GM19023 (cell line): ENCODE data around the gene CPT1A.

Experiments used
- ATAC-seq: cut with Tn5 transposase; IDR thresholded peaks from one replicate; pipeline ENCODE4 v1.9.1; 2021; ENCODE audit warnings: mild to moderate bottlenecking, moderate library complexity; ENCODE audit not compliant: unreplicated experiment

CPT1A gene

DNA sequence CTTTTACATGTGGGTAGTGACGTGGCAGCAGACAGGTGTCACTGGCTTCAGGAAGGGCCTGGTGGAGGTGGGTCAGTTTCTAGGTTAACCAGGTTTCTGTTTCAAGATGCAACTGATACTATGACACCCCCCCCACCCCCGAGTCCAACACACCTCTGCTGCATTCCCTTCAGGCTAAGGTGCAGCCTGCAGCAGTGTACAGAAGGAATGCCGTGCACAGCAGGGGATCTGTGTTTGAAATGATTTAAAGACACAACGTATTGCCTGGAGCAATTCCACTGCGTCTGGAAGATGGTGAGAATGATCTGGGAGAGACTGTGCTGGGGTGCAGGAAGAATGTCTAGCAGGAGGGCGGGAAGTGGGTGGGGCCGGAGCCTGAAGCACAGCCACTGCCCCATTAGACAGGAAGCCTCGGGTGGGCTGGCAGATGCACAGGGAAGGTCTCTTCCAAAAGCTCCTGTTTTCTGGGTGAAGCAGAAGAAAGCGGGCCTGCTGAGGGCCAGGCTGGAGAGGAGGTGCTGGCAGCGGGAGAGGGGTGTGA, 78.5 kb downstream of the CPT1A start:
- no peak for ATAC-seq

DNA sequence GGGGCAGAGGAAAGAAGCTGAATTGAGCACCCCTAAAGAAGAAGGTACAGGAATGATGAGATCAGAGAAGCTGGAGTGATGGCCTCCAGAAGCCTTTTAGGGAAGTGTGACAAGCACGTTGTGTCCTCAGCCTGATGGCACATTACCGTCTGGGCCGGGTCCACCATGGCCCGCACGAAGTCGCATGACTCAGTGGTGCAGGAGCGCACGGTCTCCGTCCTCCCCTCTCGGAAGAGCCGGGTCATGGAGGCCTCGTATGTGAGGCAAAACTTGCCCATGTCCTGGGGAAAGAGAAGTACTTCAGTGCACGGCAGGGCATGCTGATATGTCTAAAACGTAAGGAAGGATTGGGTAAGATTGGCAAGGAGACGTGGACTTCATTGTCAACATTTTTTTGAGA, 79.2 kb downstream of the CPT1A start:
- no peak for ATAC-seq

DNA sequence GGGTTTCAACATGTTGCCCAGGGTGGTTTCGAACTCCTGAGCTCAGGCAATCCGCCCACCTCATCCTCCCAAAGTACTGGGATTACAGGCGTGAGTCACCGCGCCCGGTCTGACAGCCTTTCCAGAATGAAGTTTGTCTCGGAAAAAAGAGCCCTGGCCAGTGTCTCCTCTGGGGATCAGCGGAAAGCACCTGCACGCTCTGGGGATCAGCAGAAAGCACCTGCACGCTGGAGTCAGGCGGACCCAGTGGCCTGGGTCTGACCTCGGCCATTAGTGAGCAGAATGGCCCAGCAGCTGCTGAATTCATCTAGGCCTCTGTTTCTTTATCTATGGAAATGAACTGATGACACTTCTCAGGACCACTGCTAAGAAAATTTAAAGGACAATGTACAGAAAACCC, 79.9 kb downstream of the CPT1A start:
- ATAC-seq: no peak

DNA sequence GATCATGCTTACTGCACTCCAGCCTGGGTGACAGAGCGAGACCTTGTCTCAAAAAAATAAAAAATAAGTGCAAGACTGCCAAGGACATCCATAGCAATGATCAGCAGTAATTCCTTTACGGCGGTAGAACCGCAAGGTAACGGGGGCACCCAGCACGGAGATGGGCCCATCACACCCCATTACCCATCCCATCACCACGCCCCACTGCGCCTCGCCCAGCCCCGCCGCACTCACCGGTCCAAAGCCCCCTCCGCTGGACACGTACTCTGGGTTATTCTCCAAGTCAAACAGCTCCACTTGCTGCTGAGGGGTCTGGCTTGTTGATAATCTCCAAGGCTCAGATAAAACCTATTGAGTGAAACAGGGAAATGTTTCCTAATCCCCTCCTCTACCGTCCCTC, 81.7 kb downstream of the CPT1A start:
- no peak for ATAC-seq

DNA sequence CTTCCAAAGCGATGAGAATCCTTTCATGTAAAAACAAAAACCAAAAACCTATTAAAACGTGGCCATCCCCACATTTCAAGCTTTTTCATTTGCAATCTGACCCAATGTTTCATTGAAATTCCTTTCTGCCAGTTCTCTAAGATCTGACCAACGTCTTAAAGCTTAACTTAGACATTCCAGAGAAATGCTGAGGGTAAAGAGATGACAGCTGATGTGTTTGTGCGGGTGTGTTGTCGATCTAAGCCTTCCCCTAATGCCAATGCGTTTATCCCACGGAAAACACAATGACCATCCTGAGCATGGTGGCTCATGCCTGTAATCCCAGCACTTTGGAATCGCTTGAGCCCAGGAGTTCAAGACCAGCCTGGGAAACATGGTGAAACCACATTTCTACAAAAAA, 84.0 kb downstream of the CPT1A start:
- no peak for ATAC-seq

DNA sequence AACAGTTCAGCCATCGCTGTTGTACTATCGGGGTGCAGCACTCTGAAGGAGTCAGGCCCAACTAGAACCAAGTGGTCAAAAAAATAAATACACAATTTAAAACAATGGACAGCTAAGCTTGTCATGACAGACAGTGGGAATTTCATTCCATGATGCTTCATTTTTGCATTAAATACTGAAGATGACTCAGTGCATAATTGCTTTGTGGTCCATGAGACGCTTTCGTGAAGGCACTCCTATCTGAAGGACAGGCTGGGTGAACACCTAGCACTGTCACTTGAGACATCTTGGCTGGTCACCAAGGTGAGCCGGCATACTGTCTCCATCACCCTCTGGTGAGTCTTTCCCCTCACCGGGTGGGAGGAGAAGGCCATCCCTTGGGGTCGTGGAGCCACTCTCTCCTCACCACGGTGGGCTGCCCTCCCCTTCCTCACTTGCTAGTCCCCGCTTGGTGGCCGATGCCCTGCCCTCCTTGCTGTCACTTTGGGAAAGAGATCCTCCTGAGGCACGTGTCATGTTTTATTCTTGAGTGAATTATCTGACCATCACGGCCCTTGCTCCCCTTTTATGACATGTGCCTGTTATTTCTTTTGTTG, 85.4 kb downstream of the CPT1A start:
- ATAC-seq: no peak

DNA sequence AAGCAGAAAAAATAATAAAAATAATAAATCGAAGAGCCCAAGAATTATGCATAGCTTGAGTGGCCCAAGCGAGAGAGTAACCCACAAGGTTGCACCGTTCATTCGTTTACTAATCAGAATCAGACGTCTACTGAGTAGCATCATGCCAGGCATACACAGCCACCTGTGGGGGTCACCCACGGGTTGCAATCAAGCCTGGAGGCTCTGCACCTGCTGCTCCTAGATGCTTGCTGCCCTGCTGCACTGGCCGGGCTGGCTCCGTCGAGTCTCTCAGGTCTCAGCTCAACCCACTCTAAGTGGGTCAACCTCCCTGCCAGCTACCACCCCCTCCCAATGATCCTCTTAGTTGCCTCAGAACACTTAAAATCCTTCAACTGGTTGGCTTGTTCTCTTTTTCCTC, 88.4 kb downstream of the CPT1A start:
- ATAC-seq: no peak

DNA sequence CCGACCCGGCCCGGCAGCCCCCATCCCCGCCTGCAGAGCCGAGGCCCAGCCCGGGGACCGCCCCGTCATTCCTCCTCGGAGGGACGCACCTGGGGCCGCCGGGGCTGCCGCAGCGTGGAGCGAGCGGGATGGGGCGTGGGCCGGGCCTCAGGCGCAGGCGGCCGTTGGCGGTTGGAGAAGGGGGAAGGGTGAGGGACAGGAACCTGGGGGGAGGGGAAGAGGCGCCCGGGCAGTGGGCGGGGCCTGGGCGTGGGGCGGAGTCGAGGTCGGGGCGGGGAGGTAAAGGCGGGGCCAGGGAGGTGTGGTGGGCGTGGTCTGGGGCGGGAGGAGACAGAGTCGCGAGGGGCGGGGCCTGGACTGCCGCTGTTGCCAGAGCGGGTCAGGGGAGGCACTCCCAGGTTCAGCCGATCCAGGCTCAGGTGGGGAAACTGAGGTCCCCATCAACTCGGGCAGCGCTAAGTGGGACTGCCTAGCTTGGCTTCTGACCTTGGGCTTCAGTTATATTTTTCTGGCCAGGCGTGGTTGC, 90.3 kb downstream of the CPT1A start, which contains the start of gene TESMIN:
Gene TESMIN, minus strand, starts transcription at position 190 of the 526 bp plus-strand sequence. CDS start 860 bp downstream, outside the sequence.
- ATAC-seq: no peak

DNA sequence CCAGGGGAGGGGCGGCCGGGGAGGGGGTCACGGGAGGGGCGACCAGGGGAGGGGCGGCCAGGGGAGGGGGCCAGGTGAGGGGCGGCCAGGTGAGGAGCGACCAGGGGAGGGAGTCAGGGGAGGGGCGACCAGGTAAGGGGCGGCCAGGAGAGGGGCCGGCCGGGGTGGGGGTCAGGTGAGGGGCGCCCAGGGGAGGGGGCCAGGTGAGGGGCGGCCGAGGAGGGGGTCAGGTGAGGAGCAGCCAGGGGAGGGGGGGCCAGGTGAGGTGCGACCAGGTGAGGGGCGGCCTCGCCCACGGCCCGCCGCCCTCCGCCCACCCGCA, 90.8 kb downstream of the CPT1A start:
- ATAC-seq: no peak

DNA sequence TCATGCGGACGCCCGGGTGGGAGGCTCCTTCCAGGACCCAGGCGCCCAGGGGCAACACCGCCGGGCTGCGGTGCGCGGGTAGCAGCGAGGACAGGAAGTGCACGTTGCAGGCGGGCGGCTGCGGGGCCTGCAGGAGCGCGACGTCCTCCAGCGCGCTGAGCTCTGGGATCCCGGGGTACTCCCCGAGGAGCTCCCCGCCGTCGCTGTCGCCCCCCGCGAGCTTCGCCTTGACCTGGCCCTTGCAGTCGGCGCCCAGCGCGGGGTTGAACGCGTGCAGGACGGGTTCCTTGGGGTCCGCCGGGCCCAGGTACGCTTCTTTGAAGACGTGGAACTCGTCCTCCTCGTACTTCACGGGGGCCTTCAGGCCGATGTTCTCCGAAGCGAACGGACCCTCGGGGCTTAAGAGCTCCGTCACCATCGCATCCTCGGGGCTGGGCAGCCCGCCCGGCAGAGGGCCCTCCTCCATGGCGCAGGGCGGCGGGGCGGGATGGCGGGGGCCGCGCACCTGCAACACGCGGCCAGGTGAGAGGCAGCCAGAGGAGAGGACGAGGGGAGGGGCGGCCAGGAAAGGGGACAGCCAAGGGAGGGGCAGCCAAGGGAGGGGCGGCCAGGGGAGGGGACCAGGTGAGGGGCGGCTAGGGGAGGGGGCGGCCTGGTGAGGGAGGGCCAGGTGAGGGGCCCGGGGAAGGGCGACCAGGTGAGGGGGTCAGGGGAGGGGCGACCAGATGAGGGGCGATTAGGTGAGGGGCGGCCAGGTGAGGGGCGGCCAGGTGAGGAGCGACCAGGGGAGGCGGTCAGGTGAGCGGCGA, 91.3 kb downstream of the CPT1A start:
- ATAC-seq: no peak

DNA sequence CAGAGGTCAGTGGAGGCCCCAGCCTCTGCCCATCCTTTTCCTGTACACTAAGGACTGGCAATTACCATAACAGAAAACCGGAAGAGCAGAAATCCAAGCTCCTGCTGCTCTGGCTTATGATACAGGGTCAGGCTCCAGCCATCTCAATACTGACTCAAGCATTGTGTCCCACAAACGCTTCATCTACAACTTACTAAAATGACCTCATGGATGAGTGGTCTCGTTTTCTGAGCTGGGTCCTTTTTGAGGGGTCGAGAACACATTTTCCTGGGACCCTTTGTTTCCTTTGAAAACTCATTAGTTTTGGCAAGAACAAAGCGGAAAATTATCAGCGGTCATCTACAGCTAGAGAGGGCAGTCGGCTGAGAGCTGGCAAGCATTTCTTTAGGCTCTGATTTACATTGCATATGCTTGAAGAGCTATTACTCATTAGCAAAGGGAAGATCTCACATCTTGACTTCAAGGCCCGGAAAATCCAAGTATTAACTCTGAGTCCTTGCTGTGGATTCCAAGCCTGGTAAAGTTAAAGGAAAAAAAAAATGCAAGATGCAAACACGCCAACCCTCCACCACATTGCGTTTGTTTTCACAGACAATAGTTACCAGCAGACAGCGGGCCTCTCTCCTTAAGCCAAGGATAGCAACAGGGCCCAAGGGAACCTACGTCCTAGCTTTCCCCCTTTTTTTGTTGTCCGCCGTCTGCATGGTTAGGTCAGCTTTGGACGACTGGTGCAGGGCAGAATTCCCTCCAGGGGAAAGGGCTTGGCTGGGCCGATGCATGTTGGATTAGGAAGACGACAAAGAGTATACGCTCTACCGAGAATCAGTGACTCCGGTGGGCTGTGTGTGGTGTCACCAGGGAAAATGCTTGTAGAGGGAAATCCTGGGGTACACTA, 92.2 kb downstream of the CPT1A start:
- no peak for ATAC-seq

DNA sequence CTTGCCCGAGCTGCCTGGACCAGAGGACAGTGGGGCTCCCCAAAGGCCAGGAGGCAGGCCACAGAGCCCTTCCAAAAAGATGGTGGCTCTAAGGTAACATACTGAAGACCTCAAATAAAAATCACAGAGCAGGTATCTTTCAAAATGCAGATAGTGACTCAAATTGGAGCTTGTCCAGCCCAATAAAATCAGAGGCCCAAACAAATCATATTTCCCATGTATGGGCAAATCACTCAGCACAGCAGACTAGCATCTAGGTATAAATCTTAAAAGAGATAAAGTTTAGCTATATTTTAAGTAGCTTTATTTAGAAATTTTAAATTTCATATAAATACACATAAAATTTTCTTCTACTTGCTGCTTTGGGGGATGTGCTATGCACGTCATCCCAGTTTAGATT, 93.7 kb downstream of the CPT1A start:
- ATAC-seq: no peak

DNA sequence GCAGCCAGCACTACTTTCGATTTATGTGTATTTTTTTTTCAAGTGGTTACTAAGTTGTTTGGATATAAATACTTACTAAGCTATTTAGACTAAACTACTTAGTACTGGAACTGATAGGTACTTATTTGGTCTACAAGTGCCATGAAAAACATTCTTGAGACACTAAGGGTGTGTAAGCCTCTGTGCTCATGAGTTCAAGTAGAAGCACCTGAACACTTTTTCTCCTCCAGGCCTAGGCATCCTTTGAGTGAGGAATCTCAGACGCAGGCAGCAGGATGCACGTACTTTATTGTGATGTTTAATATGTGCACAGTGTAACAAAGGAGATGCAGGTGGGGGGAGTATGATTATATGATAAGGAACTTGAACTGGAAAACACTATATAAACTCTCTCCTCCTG, 98.2 kb downstream of the CPT1A start:
- ATAC-seq: no peak

DNA sequence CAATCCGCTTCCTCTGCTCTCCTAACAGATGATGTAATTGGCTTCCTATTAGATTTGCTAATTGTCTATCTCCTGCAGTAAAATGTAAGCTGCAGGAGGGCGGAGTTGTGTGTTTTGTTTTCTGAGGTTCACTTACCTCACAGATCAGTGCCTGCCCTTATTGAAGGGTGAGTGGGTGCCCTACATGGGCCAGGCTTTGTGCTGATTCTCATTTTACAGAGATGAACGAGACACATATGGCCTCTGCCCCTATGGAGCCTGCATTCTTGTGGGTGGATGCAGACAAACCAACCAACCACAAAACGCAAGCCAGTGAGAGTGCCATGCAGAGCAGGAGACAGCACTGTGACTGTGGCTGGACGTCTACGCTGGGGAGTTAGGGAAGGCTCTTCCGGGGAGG, 100.3 kb downstream of the CPT1A start:
- ATAC-seq: no peak

DNA sequence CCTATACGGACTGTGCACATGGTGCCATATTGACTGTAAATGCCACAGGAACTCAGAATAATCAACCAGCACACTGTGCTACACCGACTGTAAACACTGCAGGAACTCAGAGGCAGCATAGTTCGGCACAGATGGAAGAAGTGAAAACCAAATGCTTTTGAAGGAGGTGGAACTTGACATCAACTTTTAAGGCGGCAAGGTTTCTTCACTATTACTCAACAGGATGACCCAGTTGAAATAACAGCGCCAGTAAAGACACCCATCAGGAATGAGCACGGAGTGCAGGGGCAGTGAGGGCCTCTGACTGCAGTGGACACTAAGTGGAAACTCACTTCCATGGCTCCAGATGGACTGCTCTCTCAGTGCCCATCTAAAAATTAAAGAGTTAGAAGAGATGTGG, 106.1 kb downstream of the CPT1A start:
- ATAC-seq: no peak

DNA sequence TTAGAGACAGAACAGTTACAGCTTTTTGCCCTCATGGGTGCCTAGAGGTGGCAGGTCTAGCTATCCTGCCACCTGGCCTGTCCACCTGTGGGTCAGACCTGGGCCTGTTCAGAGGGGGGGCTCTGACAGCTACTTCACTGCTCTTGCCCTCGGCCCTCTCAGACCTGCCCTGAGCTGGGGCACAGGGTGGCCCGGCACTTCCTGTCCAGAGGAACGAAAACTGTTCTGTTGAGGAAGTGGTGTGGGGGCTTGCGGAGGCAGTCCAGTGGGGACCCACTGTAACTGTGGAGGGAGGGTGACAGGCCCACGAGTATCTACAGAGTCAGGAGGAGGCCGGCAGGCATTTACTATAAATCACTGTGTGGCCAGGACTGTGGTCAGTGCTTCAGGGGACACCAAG, 106.6 kb downstream of the CPT1A start:
- ATAC-seq: no peak

DNA sequence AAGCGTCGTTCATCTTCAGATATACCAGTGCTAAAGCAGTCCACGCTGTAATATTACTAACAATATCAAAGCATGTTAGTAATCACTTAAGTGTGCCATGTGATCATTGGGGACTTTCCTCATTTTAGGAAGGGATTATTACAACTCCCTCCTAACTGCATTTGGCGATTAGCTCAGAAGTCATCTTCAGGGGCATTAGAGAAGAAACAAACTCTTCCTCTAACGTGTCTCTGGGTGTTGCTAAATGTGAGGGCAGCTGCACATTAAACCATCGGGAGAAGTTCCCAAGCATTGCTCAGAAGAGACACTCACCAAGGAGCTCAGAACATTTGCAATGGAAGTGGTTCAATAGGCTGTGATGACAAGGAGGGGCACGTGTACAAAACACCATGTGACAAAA, 107.6 kb downstream of the CPT1A start:
- no peak for ATAC-seq

DNA sequence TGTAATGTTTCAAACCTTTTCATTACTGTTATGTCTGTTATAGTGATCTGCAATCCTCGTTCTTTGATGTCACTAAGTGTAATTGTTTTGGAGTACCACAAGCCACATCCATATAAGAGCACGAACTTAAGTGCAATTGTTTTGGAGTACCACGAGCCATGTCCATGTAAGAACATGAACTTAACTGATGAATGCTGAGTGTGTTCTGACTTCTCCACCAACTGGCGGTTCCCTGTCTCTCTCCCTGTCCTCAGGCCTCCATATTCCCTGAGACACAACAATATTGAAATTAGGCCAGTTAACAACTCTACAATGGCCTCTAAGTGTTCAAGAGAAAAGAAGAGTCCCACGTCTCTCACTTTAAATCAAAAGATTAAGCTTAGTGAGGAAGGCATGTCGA, 113.9 kb downstream of the CPT1A start:
- ATAC-seq: no peak

DNA sequence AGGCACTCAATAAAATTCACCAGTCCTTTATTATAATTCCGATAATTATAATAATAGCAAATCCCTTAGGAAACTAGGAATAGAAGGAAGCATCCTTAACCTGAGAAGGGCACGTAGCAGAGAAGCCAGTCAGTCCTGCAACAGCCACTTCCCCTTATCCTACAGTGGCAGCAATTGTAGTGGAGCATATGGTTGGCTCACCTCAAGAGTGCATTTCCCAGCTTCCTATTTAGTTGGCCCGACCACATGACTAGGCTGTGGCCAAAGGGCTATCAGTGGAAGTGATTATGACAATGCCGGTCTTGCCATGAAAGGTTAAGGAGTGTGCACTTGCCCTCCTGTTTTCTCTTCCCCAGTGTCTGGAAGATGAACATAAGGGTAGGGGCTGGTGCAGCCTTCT, 117.4 kb downstream of the CPT1A start:
- ATAC-seq: no peak

DNA sequence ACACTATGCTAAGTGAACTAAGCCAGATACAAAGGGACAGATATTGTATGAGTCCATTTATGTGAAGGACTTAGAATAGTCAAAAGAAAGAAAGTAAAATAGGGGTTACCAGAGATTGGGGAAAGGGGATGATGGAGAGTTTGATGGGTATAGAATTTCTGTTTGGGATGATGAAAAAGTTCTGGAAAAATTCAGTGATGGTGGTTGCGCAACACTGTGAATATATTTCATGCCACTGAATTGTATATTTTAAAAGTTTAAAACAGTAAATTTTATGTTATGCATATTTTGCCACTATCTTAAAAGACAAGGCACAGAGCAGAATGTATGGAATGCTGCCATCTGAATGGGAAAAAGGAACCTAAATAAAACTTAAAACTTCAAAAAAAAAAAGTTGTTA, 119.6 kb downstream of the CPT1A start:
- ATAC-seq: no peak

DNA sequence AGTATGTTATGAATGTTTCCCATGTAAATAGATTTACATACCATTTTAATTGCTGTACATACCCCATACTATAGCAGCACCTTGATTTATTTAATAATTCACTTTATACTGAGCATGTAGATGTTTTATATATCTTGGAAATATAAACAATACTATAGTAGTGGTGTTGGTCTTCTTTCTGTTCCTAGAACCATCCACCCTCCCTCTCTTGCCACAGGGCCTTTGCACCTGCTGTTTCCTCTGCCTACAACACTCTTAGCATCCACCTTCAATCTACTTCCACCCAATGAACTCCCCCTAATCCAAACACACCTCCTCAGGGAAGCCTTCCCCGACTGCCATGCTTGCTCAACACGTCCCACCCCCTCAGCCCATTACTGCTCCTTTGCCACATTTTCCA, 120.6 kb downstream of the CPT1A start:
- ATAC-seq: no peak
